CD4-positive, alpha-beta T cell treated with Interleukin-15 for 1 hour (primary cell): ENCODE measurements around the gene OR51B6.
"Not testable (repeated sequence)": the region's sequence is repeated elsewhere in the genome, so short reads cannot be mapped to it uniquely, and the experiment has no call there.

ENCODE experiments used
- DNase-seq: peaks from one replicate; pipeline ENCODE4 v3.0.0-alpha.2; 2020

OR51B6 gene

DNA sequence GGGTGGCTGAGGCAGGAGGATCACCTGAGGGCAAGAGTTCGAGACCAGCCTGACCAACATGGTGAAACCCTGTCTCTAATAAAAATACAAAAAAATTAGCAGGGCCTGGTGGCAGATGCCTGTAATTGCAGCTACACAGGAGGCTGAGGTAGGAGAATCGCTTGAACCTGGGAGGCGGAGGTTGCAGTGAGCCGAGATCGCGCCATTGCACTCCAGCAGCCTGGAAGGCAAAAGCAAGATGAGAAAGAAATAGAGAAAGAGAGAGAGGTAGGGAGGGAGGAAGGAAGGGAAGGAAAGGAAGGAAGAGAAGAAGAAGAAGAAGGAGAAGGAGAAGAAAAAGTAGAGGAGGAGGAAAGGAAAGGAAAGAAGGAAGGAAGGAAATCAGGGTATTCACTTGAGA lies 15.1 kb downstream of the OR51B6 start:
- not testable (repeated sequence) for DNase-seq

DNA sequence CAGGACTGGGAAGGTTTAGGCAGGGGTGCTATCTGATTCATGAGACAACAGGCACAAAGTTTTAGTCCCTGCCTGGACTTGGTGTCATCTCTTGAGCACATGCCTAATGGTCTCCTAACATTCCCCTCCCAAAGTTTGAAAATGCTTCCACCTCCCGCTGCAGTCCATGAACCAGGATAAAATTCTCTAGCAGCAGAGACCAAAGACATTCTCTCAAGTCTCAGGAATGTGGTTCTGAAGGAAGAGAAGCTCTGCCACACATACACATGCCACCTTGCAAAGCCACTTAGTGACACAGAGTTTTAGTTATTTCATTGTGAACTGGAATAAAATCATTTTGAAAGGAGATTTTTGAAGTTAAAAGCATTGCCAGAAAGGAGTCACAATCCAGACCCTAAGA lies 15.5 kb downstream of the OR51B6 start:
- DNase-seq = no peak

DNA sequence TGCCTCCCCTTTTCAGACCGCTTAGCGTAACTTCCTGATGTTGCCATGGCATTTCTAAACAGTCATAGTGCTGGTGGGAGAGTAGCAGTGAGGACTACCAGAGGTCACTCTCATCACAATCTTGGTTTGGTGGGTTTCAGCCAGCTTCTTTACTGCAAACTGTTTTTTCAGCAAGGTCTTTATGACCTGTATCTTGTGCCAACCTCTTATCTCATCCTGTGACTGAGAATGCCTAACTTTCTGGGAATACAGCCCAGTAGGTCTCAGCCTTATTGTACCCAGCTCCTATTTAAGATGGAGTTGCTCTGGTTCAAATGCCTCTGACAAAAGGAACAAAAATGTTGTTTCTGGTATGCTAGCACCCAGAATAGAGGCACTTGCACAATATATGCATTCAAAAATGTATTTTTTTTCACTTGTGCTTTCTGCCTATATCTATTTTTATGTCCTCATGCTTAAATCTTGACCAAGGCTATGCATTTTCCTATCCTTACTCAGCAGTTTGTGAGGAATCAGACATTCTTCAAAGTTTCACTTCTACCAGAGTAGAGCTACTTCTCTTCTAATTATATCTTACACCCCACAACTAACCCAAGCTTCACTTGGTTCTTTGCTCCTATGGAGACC lies 16.3 kb downstream of the OR51B6 start:
- DNase-seq = no peak

DNA sequence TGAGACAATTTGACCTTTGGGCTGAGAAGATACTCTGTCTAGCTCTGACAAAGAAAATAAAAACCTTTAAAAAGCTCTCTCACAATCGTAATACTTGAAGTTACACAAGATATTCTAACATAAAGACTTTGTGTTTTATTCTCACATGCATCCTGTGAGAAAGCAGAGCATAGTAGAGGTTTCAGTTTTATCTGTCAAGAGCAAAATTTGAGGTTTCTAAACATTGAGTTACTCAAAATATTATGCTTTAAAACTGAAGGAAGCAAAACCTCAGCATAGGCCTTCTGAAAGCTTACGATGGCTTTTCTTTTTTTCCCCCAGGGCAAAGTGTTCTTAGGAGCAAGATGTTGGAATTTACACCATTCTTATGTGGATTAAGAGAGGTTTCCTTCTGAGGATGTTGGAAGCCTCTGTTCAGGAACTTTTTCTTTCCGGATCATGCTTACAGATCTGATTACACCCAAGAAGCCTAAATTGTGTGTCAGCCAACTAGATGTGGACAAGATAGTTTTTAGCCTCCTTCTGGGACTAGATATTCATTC lies 17.3 kb downstream of the OR51B6 start:
- DNase-seq = no peak

DNA sequence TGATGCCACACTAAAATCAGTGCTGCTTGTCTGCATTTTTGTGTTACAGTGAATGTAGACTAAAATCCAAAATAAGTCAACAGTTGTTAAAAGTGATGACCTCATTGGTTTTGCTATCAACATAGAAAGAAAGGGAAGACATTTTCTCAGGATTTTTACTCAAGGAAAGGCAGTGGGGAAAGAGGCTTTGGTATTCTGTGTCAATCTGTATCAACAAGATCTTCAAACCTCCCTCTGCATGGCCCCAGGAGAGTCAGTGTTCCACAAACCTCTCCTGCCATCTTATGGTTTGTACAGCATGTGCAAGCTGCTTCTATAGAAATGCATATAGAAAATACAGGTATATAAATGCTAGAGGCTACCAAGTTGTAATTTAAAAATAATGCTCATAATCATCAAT lies 18.5 kb downstream of the OR51B6 start:
- DNase-seq = no peak

DNA sequence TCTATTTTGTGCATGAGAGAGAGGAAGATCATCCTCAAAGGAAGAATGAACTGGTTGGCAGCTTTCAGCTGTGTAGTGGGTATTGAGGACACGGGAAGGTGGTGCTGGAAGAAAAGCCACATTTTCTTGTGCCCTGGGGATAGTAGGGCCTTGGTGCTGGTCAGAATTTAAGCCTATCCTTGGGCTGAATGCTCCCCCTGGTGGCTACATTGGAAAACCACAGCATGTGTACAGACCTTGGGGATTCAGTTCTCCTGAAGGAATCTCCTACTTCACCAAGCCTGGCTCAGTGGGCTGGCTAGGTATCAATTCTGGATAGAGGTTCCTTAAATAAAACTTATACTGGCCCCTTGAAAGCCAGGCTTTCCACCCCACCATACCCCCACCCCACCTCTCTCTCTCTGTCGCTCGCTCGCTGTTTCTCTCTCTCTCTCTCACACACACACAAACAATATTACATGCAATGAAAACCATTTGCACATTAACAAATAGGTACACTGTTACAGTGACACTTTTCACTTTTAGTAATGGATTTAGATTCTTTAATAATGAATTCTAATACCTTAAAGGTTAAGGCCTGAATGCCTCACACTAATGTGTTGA lies 29.5 kb downstream of the OR51B6 start:
- no peak for DNase-seq

DNA sequence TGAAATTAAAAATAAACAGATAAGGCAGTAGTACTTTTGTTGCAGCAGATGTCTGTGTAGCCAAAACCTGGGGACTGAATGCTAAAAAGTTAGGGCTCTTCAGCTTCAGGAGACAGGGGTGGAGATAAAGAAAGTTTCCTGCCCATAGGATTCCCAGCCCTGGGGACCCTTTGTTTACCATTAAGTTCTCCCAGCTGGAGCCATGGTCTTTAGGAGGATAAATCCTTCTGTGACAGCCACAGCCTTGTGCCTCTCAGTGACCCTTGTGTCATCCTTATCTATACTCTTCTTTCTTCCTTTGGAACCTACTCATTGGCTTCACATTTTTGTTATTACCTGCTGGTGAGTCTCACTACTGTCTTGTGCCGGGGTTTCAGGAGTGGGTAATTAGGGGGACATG lies 32.3 kb downstream of the OR51B6 start, which contains the start of gene OR51M1:
Gene OR51M1, plus strand, starts transcription at position 237 of the 400 bp plus-strand sequence. CDS start 5,587 bp downstream, outside the sequence.
- no peak for DNase-seq

DNA sequence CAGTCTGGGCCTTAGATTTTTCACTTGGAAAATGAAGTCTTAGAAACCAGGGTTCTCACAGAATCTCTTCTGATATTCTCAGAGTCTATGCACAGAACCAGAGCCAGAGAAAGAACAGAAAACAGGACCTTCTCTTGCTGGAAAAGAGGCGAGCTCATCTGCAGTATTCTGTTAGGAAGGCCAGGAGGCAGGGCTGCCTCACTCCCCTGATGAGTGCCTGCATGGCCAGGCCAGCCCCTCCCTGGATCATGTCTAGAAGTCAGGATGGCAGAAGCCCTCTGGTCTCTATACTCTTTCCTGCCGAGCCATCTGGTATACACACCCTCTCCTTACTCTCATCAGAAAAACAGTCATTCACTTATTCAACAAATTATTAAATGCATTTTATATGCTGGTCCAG lies 33.0 kb downstream of the OR51B6 start:
- DNase-seq = no peak

DNA sequence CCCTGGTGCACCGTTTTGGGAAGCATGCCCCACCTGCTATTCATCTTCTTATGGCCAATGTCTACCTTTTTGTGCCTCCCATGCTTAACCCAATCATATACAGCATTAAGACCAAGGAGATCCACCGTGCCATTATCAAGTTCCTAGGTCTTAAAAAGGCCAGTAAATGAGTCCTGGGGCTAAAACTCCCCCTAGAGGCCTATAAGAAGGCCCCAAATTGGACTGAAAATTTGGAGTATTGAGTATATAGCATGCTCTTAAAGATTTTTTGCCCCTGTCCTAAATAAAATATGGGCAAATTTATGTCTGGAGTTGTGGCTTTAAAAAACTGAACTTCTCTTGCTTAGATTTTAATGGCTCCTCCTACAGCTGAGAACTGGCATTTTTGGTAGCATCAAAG lies 38.9 kb downstream of the OR51B6 start:
- DNase-seq = no peak

DNA sequence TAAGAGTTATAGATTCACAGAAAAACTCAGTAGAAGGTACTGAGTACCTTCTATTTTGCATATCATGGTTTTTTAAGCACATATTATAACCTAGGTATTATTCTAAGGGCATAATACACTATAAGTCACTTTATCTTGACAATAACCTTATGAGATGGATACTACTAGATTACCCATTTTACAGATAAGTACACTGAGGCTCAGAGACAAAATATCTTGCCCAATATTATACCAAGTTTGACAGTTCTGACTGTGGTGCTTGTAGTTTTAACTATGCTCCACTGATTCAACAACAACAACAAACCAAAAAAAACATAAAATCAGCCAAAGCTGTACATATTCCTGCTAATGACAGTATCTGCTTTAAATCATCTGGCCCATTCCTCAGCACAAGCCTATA lies 42.8 kb downstream of the OR51B6 start:
- no peak for DNase-seq

DNA sequence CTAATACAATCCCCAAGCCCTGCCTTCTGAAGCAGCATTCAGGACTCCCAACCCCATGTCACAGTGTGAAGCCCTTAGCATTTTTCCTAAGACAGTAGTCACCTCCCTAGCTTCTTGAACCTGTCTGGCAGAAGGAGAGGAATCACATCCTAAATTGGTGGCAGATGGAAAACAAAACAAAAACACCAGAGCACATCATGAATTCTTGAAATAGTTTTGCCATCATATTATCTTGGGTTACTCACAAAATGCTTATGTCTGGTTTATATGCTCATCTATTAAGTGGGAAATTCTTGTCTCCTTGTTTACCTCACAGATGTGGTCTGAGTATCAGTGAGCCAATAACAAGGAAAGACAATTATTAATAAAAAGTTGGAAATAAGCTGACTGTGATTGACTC lies 47.6 kb downstream of the OR51B6 start:
- no peak for DNase-seq
